T-helper 22 cell (primary cell): ENCODE results near the gene SLC4A2.
"Not testable (repeated sequence)": the region's sequence is repeated elsewhere in the genome, so short reads cannot be mapped to it uniquely, and the experiment has no call there.

Source experiments
- DNase-seq: peaks from one replicate; pipeline ENCODE4 v3.0.0-alpha.2; 2020; ENCODE audit warnings: low read depth

Gene SLC4A2, protein sequence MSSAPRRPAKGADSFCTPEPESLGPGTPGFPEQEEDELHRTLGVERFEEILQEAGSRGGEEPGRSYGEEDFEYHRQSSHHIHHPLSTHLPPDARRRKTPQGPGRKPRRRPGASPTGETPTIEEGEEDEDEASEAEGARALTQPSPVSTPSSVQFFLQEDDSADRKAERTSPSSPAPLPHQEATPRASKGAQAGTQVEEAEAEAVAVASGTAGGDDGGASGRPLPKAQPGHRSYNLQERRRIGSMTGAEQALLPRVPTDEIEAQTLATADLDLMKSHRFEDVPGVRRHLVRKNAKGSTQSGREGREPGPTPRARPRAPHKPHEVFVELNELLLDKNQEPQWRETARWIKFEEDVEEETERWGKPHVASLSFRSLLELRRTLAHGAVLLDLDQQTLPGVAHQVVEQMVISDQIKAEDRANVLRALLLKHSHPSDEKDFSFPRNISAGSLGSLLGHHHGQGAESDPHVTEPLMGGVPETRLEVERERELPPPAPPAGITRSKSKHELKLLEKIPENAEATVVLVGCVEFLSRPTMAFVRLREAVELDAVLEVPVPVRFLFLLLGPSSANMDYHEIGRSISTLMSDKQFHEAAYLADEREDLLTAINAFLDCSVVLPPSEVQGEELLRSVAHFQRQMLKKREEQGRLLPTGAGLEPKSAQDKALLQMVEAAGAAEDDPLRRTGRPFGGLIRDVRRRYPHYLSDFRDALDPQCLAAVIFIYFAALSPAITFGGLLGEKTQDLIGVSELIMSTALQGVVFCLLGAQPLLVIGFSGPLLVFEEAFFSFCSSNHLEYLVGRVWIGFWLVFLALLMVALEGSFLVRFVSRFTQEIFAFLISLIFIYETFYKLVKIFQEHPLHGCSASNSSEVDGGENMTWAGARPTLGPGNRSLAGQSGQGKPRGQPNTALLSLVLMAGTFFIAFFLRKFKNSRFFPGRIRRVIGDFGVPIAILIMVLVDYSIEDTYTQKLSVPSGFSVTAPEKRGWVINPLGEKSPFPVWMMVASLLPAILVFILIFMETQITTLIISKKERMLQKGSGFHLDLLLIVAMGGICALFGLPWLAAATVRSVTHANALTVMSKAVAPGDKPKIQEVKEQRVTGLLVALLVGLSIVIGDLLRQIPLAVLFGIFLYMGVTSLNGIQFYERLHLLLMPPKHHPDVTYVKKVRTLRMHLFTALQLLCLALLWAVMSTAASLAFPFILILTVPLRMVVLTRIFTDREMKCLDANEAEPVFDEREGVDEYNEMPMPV

DNA sequence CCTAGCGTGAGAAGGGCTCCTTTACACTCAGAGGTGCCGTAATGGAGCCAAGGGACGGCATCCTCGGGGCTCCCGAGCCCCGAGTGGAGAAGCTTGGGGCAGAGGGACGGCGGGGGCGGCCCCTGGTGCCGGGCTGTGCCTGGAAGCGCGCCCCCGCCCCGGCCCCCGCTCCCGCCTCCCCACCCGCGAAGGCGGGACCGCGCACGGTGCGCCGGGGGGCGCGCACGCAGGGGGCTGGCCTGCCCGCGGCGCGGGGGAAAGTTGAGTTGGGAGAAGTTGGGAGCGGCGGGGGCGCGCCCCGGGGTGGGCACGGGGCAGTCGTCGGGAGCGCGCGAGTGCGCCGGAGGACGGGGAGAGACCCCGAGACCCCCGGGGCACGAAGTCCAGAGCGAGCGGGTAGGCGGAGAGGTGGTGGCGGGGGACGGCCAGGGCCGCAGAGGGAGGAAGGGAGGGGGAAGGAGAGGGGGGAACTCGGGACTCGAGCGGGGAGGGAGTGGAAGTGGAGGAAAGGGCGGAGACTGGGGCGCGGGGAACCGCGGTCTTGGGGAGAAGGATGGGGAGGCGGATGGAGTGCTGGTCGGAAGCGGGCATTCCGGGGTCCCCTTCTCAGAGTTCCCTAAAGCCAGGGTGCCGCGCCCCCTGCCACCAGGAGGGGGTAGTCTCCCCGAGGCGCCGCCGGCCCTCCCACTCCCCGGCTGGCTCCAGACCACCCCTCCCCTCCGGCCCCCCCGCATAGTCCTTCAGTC is at the start of gene SLC4A2:
SLC4A2 (plus strand) TSS at position 223 of the 746 bp plus-strand sequence. CDS start 2,399 bp downstream, outside the sequence.
- peak; percentile 51 for DNase-seq

DNA sequence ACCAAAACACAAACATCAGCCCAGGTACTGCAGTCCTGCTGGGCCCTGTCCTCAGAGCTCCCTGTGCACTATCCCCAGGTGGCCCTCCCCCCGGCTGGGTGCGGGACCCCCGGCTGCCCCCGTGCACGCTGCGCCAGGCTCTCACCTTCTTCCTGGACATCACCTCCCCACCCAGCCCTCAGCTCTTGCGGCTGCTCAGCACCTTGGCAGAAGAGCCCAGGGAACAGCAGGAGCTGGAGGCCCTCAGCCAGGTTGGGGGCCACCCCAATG is 49.4 kb upstream of the SLC4A2 start:
- no peak for DNase-seq

DNA sequence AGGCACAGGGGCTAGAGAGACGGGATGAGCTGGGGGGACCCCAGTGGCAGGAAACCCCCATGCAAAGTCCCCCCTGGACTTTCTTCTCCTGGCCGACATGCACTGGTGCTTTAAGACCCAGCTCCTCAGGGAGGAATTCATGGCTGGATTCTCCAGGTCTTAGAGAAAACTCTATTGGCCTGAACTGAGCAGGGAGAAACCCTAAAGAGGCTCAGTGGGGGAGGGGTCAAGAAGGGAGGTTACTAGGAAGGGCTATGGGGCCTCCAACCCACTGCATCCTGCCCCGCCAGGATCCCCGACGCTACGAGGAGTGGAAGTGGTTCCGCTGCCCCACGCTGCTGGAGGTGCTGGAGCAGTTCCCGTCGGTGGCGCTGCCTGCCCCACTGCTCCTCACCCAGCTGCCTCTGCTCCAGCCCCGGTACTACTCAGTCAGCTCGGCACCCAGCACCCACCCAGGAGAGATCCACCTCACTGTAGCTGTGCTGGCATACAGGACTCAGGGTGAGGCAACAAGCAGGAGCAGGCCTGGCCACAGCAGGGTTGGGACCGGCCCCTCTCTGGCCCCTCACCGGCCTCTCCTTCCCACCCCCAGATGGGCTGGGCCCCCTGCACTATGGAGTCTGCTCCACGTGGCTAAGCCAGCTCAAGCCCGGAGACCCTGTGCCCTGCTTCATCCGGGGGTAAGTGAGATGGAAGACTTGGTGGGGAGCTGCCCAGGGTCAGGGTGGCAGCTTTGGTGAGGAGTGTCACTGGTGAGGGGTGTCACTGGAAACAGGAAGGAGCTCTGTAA is 48.9 kb upstream of the SLC4A2 start:
- peak; percentile 37 for DNase-seq

DNA sequence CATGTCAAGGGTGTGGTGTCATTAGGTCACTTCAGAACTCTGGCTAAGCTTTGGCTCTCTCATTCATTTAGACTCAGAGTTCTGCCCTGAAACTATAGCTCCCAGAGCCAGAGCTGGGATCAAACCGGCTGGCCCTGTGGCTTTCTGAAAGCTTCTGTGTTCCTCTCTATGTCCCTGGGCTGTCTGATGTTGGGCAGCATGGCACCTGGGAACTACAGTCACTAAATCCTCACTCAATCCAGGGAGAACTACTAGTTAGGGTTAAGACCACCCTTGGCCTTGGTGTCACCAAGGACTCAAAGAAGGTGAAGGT is 48.3 kb upstream of the SLC4A2 start:
- no peak for DNase-seq

DNA sequence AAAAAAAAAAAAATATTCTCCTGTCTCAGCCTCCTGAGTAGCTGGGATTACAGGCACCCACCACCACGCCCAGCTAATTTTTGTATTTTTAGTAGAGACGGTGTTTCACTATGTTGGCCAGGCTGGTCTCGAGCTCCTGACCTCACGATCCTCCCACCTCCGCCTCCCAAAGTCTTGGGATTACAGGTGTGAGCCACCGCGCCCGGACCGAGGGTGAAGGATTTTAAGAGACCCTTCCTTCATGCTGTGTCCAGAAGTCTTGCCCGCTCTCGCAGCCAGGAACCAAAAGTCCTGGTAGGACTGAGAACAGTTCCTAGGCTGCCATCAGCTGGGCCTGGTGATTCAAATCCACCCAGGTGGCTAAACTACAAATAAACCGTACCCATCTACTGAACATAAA is 47.8 kb upstream of the SLC4A2 start:
- not testable (repeated sequence) for DNase-seq

DNA sequence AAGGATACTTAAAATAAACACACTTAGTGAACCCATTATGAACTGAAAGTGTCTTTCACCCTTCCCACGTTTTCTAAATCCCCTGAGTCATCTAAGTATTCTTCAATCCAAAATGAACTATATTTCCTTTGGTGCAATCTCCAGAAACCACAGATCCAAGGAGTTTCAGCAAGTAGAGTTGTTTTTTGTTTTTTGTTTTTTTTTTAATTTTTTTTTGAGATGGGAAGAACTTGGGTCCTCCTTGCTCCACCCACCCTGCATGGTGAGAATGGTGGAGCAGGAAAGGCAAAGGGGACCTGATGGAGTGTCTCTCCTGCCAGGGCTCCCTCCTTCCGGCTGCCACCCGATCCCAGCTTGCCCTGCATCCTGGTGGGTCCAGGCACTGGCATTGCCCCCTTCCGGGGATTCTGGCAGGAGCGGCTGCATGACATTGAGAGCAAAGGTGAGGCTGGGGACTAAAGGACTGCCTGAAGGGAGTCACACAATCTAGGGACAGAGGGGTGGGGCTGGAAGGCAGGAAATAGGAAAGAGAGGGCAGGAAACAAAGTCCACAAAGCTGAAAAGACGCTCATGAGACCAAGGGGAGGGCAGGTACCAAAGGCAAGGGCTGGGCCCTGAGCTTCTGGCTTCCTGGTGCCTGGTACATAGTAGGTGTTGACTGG is 47.2 kb upstream of the SLC4A2 start:
- no peak for DNase-seq

DNA sequence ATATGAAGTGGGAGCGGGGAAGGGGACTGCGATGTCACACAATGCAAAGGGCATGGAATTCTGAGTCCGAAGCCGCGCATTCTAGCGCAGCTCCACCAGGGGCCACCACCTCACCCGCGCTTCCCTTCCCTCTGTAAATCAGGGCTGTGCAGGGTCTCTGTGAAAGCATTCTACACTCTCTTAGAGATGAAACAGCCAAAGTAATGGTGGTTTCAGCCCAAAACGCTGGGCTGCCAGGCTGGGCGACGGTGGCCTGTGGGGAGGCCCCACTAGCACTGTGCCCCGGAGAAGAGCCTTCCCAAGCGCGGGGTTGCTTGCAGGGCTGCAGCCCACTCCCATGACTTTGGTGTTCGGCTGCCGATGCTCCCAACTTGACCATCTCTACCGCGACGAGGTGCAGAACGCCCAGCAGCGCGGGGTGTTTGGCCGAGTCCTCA is 46.5 kb upstream of the SLC4A2 start:
- DNase-seq, result no peak

DNA sequence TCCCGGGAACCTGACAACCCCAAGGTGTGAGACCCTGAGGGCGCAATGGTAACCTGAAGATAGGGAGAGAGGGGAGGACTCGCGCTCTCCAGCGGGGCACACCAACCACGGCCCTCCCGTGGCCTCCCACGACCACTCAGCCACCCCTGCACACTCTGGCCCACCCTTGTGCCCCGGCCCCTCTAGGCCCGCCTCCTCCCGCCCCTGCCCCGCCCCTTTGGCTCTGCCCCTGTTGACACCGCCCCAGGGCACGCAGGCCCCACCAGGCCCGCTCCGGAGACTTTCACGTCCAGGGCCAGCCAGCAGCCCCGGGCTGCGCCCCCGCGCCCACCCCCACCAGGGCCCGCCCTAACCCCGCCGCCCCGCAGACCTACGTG is 46.0 kb upstream of the SLC4A2 start:
- DNase-seq, result no peak

DNA sequence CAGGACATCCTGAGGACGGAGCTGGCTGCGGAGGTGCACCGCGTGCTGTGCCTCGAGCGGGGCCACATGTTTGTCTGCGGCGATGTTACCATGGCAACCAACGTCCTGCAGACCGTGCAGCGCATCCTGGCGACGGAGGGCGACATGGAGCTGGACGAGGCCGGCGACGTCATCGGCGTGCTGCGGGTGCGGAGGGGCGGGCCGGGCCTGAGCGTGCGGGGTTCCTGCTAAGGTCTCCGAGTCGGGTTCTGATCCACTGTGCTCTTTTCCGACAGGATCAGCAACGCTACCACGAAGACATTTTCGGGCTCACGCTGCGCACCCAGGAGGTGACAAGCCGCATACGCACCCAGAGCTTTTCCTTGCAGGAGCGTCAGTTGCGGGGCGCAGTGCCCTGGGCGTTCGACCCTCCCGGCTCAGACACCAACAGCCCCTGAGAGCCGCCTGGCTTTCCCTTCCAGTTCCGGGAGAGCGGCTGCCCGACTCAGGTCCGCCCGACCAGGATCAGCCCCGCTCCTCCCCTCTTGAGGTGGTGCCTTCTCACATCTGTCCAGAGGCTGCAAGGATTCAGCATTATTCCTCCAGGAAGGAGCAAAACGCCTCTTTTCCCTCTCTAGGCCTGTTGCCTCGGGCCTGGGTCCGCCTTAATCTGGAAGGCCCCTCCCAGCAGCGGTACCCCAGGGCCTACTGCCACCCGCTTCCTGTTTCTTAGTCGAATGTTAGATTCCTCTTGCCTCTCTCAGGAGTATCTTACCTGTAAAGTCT is 45.5 kb upstream of the SLC4A2 start:
- peak; percentile 98 for DNase-seq

DNA sequence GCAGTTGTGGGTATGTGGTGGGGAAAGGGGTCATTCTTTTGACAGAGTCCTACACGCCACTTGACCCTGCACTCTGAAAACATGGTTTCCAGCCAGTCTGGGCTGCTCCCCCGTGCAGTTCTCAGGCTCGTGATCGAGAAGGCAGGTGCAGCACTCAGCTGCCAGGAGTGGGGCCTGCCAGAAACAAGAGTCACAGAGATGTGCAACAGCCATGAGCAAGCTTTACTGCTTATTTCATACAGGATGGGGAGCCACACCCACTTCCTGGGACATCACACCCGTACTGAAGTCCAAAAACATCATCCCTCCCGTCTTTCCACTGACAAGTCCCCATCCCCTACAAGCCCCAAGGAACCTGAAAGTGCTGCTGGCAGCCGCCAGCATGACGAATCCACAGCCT is 44.4 kb upstream of the SLC4A2 start:
- no peak for DNase-seq

DNA sequence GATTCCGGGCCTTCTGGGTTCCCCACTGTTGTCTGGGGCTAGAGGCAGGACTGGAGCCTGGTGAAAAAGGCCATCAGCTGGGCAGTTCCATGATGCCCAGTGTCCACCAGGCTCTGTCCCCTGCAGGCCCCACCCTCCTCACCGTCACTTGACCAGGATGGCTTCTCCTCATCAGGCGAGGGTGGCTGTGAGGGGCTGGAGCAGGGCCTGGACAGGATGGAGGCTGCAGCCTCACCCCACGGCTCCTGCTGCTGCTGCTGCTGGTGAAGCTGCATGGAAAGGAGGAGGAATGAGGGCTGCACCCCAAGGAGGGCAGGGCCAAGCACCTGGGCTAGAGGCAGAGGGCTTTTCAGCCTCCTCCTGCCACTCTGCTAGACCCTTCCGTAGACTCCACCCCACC is 43.4 kb upstream of the SLC4A2 start:
- no peak for DNase-seq

DNA sequence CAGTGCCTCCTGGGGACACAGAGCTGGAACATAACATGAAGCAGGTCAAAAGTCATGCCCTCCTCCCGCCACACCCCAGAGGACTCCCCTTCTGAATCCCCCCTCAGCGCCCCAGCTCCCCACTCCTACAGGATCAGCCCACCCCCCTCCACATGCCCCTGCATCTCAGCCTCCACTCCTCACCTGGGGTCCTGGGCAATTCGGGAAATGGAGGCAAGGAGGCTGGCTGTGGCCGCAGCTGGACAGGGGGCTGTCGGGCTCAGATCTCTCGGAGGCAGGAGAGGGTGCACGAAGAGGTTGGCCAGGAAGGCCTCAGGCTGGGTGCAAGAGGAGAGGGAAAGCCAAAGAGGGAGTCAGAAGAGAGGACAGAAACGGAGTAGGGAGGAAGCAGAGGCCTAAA is 42.9 kb upstream of the SLC4A2 start:
- DNase-seq, result no peak

DNA sequence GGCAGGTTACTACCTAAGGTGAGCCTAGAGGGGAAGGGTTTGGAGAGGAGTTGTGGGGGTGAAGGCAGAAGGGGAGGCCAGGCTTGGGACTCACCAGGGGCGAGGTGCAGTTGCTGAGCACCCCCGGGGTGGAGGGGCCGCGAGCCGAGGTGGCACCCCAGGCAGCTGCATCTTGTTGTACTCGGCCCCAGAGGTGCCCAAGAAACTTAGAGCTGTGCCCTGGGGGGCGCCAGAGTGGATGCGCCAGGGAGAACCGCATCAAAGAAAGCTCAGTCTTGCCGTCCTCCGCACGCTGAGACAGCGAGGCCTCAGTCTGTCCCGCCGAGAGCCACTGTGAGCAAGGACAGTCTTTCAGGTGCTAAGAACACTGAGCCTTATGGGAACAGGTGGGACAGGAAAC is 42.4 kb upstream of the SLC4A2 start:
- no peak for DNase-seq

DNA sequence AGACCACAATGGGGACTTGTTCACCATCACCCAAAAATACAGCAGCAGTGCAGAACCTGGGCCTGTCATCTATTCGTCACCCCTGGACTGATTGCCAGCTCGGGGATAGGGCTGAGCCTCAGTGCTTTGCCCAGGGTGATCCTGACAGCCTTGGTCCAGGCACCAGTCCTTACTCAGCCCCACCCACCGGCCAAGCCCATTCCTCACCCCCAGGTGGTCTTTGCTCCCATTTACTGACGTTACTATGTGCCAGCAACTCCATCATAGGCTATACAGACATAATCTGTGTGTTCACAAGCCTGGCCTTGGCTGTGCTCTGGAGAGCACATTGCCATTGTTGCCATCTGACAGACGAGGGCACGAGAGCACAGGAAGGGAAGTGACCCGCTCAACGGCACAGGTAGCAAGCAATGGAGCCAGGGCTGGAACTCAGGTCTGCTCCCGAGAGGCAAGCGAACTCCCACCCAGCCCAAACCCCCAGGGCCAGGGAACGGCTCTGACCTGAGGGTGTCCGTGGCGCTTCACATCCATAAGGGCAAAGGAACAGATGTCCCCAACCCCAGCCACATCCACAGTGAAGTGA is 41.9 kb upstream of the SLC4A2 start:
- DNase-seq, result no peak

DNA sequence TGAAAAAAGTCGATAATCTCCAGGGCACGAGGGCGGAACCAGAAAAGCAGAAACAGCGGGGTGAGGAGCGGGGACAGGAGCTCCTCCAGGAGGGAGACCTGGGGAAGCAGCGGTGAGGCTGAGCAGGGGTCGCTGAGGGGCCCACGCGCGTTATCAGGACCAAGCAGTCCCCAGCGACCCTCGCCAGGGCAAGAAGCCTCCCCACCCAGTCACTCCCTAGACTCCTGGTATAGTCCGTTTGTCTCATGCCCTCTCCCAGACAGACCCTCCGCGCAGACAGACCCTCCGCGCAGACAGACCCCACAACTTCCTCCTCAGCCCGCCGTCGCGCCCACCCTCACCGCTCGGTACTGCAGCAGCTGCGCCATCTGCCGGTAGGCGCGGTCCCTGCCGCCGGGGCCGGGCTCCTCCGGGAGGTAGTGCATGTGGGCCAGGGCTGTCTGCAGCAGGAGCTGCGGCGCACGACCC is 41.4 kb upstream of the SLC4A2 start:
- DNase-seq, result peak; percentile 61

DNA sequence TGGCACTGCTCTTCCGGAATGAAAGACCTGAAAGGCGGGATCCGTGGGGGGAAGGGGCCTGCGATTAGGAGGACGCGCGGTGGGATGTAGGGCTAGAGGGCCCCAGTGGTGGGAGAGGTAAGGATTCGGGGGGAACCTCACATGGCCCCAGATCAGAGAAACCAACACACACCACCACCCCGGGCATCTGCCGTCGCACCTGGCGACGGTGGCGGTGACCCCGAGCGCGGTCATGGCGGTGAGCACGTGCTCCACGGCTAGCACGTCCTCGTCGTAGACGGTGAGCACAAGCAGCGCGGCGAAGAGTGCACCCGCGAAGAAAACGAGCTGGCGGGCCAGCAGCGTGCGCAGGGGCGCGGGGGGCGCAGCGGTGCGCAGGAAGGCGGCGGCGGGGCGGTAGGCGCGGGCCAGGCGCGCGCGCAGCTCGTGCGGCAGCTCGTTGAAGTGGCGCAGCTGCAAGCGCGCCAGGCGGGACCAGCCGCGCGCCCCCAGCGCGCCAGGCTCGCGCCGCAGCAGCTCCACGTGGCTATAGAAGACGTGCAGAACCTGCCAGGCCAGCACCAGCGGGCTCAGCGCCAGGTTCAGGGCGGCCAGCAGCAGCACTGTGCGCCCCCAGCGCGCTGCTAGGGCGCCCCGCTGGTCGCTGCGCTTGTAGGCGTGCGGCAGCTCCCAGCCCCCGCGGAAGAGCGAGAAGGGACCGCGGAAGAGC is 40.8 kb upstream of the SLC4A2 start:
- DNase-seq, result no peak

DNA sequence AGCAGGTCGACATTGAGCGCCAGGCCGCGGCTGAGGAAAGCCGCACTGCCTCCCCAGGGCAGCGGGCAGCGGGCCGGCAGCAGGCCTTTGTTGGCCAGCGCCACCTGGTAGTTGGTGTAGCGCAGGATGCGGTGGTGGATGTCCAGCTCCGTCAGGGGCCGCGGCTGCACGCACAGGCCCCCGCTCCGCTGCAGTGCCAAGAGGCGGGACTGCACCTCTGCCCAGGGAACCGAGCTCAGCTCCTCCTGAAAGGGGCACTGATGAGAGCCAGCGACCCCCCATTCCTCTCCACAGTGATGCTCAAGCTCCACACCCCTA is 40.3 kb upstream of the SLC4A2 start:
- DNase-seq, result no peak

DNA sequence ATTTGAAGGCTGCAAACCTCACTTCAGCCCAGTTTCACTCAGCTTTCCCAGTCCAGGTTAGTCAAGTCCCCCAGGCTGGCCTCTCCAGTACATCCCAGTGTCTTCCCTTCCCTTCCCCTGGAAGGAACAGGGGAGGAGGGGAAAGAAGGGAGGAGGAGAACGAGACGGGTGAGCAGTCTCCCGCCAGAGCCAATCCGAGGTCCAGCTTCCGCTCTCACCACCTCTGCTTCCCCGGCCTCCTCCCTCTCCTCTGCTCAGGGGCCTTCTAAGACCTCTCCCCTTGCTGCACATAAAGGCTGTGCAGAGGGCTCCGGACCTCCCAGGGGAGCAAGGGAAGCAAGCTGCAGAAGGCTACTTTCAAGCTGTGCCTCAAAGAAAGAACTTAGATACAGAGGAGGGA is 39.2 kb upstream of the SLC4A2 start:
- DNase-seq, result no peak

DNA sequence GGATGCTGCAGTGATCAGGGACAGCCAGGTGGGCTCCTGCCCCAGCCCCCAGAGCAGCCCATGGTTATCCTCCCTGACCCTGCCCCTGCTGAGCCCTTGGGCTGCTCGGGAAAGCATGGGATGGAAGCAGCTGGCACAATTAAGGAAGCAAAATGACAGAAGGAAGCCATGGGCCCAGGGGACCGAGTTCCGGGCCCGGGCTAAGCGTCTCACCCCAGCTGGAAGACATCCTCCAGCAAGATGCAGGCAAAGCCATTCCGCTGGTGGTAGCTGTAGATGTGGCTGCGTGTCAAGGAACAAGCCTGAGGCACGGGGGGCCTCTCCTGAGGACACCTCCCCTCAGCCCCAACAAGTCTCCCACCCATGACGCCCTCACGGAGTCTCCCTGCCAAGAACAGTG is 36.2 kb upstream of the SLC4A2 start:
- no peak for DNase-seq
